TTC549 (cell line): ENCODE measurements around the gene OSM.
"Not testable (repeated sequence)": the region's sequence is repeated elsewhere in the genome, so short reads cannot be mapped to it uniquely, and the experiment has no call there.

ENCODE experiments used
- FAIRE-seq: peaks from 2 replicates; lab custom pipeline; 2012; peaks lifted over from hg19 to GRCh38; lab: Jason Lieb, UNC

The OSM gene

GRCh38 chr22:30244066-30244465, 22.6 kb downstream of the OSM start:
- FAIRE-seq, result no peak

GRCh38 chr22:30243661-30244060, 23.0 kb downstream of the OSM start:
- no peak for FAIRE-seq

GRCh38 chr22:30241576-30242371, 24.9 kb downstream of the OSM start:
- FAIRE-seq, result no peak

GRCh38 chr22:30240541-30241417, 25.9 kb downstream of the OSM start:
- no peak for FAIRE-seq

GRCh38 chr22:30239488-30240405, 26.9 kb downstream of the OSM start:
- FAIRE-seq, result no peak

- FAIRE-seq, result no peak
These were observed 27.8 kb downstream of the OSM start for GRCh38 chr22:30238661-30239487.

- no peak for FAIRE-seq
These were observed 28.5 kb downstream of the OSM start for GRCh38 chr22:30238136-30238535.

- FAIRE-seq, result no peak
These were observed 29.8 kb downstream of the OSM start for GRCh38 chr22:30236875-30237274.

GRCh38 chr22:30235687-30236170, 30.9 kb downstream of the OSM start:
- FAIRE-seq, result peak; percentile 34

- FAIRE-seq, result no peak
These were observed 31.7 kb downstream of the OSM start for GRCh38 chr22:30234786-30235470.

- FAIRE-seq, result not testable (repeated sequence)
These were observed 32.3 kb downstream of the OSM start for GRCh38 chr22:30234325-30234724.

- FAIRE-seq, result no peak
These were observed 33.1 kb downstream of the OSM start for GRCh38 chr22:30233582-30233981.

- no peak for FAIRE-seq
These were observed 33.9 kb downstream of the OSM start for GRCh38 chr22:30232716-30233218.

GRCh38 chr22:30230787-30231461, 35.7 kb downstream of the OSM start:
- FAIRE-seq, result no peak

- FAIRE-seq, result no peak
These were observed 36.3 kb downstream of the OSM start for GRCh38 chr22:30230330-30230729.

- FAIRE-seq, result no peak
These were observed 37.9 kb downstream of the OSM start for GRCh38 chr22:30228509-30229359.

- FAIRE-seq, result no peak
These were observed 39.0 kb downstream of the OSM start for GRCh38 chr22:30227438-30228228.
